Measurements from ENCODE around the gene TBX21. TPM values are rescaled to one million over a fixed set of nuclear protein-coding genes. Genes with fewer than 3 reads are reported as not detected.

TBX21 gene
- total and polyA plus RNA-seq, 2 of the 4 experiments (the other 2 are of a cell fraction): not detected

DNA sequence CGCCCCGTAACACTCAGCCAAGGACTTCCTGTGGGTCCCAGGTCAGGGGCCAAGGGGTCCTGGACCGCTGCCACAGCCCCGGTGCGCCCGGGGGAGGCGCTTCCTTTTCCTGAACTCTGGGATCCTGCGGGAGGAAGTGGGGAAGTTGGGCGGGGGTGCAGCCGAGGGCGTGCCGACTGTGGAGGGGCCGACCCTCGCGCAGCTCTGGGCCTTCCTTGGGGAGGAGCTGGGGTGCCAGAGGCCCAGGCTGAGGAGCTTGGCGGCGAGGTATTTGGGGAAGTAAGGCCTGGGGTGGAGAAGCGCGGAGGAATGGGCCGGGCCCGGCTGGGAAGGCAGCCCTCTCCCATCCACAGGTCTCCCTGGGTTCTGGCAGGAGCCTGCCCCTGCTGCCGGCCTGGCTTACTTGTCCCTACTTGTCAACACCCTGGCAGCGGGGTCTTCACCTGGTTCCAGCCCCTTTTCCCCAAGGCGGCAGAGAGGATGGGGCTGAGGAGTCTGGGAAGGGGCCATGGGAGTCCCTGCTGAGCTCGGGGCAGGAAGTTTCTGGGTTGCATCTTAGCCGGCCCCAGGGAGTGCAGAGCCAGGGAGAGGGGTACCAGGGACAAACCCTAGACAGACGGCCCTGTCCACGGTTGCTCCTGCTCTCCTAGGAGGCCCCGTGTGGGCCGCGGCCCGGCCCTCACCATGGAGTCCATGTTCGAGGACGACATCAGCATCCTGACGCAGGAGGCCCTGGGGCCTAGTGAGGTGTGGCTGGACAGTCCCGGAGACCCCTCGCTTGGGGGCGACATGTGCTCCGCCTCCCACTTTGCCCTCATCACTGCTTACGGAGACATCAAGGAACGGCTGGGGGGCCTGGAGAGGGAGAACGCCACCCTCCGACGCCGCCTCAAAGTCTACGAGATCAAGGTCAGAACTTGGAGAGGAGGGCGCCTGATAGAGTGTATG, 37.3 kb upstream of the TBX21 start:
- Histone ChIP-seq H3K23ac (ENCODE audit: low read depth, low read length) (no peak overlapping the region), H2BK15ac (ENCODE audit: low read depth, low read length) (no peak overlapping the region), H2AK9ac (replicated peaks; ENCODE audit: low read depth, low read length, poor library complexity) (peak overlapping the region; percentile 87), H3K4me2 (ENCODE audit: low read depth, low read length) (peak overlapping the region; percentile 83; the same call in 1 of the 2 replicates), H3K9me1 (ENCODE audit: insufficient read depth, low read length) (0 out of 2 replicates have a peak, but pooled peaks cover 3% of the 10 kb centered on the region), H3K4me3 (ENCODE audit: insufficient read depth, low read depth, low read length) (peak overlapping the region; percentile 85; the same call in 1 of the 2 replicates), H4K5ac (ENCODE audit: low read depth, low read length) (no peak overlapping the region; the same call in 1 of the 2 replicates), H3K36me3 (ENCODE audit: control insufficient read depth, insufficient read depth, low read length) (peaks cover 20% of the 10 kb centered on the region; the same call in 1 of the 2 replicates), H2BK20ac (ENCODE audit: low read depth, low read length) (no peak overlapping the region), H3K27me3 (ENCODE audit: control insufficient read depth, insufficient read depth, low read length) (no peaks in the 10 kb centered on the region; the same call in 1 of the 2 replicates), H3K27ac (ENCODE audit: insufficient read depth, low read length) (no peak overlapping the region), H2BK120ac (ENCODE audit: low read depth, low read length) (no peak overlapping the region), H2AFZ (replicated peaks; ENCODE audit: low read length, poor library complexity) (peak overlapping the region; percentile 95), H3K18ac (ENCODE audit: low read depth, low read length) (no peak overlapping the region), H2BK5ac (ENCODE audit: low read depth, low read length, poor library complexity, severe bottlenecking) (no peak overlapping the region), H4K91ac (ENCODE audit: insufficient read depth, low read depth, low read length) (peak overlapping the region; percentile 42; the same call in 1 of the 2 replicates), H3K4me1 (ENCODE audit: control insufficient read depth, insufficient read depth, low read length) (peaks cover 11% of the 10 kb centered on the region), H2AK5ac (ENCODE audit: low read depth, low read length) (peak overlapping the region; percentile 75), H3K79me1 (ENCODE audit: low read depth in 1 of 2, low read length in 2 of 2) (peaks cover 5 to 10% of the 10 kb centered on the region in 2 experiments; a peak in 2 of 4 replicates), H3K56ac (ENCODE audit: extremely low read depth, insufficient read depth, low read length) (no peak overlapping the region), H3K4ac (ENCODE audit: low read depth, low read length) (peak overlapping the region; percentile 92), H3K9me3 (ENCODE audit: control insufficient read depth, insufficient read depth, low read length) (no peaks in the 10 kb centered on the region), H3K9ac (ENCODE audit: low read depth, low read length) (peak overlapping the region; percentile 27; the same call in 1 of the 2 replicates), H4K8ac (ENCODE audit: low read depth in 2 of 2, low read length in 2 of 2) (peak overlapping the region; percentile 97; a peak in 3 of 4 replicates), H3K14ac (replicated peaks; ENCODE audit: low read depth, low read length) (peak overlapping the region; percentile 85; the same call in 1 of the 2 replicates), H4K20me1 (ENCODE audit: insufficient read depth, low read length) (peaks cover 13% of the 10 kb centered on the region; the same call in 1 of the 2 replicates)
- ChIA-PET POLR2A (ENCODE audit: unreplicated experiment) (no interaction called here), CTCF (no interaction called here)
- dilution Hi-C loops (cut with HindIII; ENCODE audit: low sequenced_read_pairs, unreplicated experiment) (no loop called here), intact Hi-C loops (cut with micrococcal nuclease) (no loop called here), in situ Hi-C loops (cut with MboI; ENCODE audit: low sequenced_read_pairs) (no loop called here)
- no peak for DNase-seq
- no TSS peak for BruUV-seq (replicated peaks)
- ATAC-seq (ENCODE audit: low read depth): no peak
- 17% methylated on average over 10 of the region's 47 CpGs; no CpG with 5 or more reads in 1 of the 2 experiments for WGBS, 2 experiments (ENCODE audit: extremely low coverage in 2 of 2, insufficient read length in 1 of 2)
- TF ChIP-seq MXI1 (IDR thresholded peaks at IDR 0.05; ENCODE audit: borderline replicate concordance, low read depth, low read length) (no peak), RAD21 (IDR thresholded peaks at IDR 0.05; ENCODE audit: low read length) (no peak), POLR2A (IDR thresholded peaks at IDR 0.05; ENCODE audit: low read depth, low read length) (no peak), MAZ (IDR thresholded peaks at IDR 0.05; ENCODE audit: borderline replicate concordance, low read depth, low read length) (no peak), NFE2L2 (IDR thresholded peaks at IDR 0.05; ENCODE audit: low read depth, low read length) (no peak), RCOR1 (IDR thresholded peaks at IDR 0.05; ENCODE audit: insufficient replicate concordance, low read length) (no peak), MAFK (IDR thresholded peaks at IDR 0.05; ENCODE audit: low read depth, low read length) (no peak), CEBPB (IDR thresholded peaks at IDR 0.05; ENCODE audit: low read depth, low read length) (no peak), RFX5 (IDR thresholded peaks at IDR 0.05; ENCODE audit: low read depth, low read length) (no peak), BHLHE40 (IDR thresholded peaks at IDR 0.05; ENCODE audit: low read depth, low read length) (no peak)
- TF ChIP-seq, protein P1, sequence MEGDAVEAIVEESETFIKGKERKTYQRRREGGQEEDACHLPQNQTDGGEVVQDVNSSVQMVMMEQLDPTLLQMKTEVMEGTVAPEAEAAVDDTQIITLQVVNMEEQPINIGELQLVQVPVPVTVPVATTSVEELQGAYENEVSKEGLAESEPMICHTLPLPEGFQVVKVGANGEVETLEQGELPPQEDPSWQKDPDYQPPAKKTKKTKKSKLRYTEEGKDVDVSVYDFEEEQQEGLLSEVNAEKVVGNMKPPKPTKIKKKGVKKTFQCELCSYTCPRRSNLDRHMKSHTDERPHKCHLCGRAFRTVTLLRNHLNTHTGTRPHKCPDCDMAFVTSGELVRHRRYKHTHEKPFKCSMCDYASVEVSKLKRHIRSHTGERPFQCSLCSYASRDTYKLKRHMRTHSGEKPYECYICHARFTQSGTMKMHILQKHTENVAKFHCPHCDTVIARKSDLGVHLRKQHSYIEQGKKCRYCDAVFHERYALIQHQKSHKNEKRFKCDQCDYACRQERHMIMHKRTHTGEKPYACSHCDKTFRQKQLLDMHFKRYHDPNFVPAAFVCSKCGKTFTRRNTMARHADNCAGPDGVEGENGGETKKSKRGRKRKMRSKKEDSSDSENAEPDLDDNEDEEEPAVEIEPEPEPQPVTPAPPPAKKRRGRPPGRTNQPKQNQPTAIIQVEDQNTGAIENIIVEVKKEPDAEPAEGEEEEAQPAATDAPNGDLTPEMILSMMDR (conservative IDR thresholded peaks at IDR 0.05; ENCODE audit: low read depth, low read length): no peak
- TF ChIP-seq, protein P2, sequence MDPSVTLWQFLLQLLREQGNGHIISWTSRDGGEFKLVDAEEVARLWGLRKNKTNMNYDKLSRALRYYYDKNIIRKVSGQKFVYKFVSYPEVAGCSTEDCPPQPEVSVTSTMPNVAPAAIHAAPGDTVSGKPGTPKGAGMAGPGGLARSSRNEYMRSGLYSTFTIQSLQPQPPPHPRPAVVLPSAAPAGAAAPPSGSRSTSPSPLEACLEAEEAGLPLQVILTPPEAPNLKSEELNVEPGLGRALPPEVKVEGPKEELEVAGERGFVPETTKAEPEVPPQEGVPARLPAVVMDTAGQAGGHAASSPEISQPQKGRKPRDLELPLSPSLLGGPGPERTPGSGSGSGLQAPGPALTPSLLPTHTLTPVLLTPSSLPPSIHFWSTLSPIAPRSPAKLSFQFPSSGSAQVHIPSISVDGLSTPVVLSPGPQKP (IDR thresholded peaks at IDR 0.05; ENCODE audit: borderline replicate concordance, low read depth, low read length): no peak
- TF ChIP-seq, protein P3, sequence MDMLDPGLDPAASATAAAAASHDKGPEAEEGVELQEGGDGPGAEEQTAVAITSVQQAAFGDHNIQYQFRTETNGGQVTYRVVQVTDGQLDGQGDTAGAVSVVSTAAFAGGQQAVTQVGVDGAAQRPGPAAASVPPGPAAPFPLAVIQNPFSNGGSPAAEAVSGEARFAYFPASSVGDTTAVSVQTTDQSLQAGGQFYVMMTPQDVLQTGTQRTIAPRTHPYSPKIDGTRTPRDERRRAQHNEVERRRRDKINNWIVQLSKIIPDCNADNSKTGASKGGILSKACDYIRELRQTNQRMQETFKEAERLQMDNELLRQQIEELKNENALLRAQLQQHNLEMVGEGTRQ (IDR thresholded peaks at IDR 0.05; ENCODE audit: low read depth, low read length): no peak

Data from IMR-90 (cell line).